GM12874 (cell line): ENCODE results near the gene TRPV6.

Source experiments
- TF ChIP-seq, protein P1 (sequence below): IDR thresholded peaks from 2 replicates; pipeline ENCODE4 v1.5.1; 2011; ENCODE audit warnings: low read depth, mild to moderate bottlenecking, control low read depth, low read length, moderate library complexity; ENCODE audit not compliant: insufficient read depth

Gene TRPV6

DNA sequence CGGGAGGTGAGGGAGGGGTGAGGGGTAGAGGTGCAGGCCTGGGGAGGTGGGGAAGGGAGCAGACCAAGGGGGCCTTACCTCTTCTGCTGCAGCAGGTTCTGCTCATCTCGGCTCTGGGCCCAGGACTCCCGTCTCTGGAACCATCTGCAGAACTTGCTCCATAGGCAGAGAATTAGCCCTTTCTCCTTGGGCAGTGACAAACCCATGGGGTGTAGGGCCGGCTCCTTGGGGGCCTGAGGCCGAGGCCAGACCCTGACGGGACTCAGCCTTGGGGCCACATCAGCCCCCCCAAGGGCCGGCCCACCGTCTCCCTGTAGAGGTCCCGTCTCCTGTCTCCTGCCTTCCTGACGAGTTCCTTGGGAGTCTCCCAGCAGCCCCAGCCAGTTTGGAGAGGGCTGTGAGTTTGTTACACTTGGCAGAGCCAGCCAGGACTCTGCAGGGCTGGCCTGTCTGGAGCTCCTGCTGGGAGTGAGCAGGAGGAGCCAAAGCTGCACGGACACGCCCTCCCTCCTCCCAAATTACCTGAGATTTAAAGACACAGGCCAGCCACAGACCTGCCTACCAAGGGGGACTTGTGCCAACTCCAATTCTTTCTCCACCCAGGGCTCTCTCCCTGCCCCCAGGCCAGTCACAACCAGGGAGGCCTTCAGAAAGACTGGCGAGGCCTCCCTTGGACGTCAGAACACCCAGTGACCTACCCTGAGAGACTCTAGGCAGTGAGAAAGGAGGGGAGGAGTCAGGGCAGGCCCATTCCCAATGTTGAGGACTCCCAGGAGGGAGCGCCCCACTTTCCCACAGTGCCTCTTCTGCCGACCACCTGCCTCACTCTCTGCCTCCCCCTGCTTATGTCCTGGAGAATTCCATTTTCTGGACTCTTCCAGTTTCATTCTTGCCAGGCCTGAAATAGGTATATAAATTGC, at the start of gene TRPV6:
Gene TRPV6, minus strand, starts transcription at position 435 of the 920 bp plus-strand sequence.
- TF ChIP-seq, protein P1, sequence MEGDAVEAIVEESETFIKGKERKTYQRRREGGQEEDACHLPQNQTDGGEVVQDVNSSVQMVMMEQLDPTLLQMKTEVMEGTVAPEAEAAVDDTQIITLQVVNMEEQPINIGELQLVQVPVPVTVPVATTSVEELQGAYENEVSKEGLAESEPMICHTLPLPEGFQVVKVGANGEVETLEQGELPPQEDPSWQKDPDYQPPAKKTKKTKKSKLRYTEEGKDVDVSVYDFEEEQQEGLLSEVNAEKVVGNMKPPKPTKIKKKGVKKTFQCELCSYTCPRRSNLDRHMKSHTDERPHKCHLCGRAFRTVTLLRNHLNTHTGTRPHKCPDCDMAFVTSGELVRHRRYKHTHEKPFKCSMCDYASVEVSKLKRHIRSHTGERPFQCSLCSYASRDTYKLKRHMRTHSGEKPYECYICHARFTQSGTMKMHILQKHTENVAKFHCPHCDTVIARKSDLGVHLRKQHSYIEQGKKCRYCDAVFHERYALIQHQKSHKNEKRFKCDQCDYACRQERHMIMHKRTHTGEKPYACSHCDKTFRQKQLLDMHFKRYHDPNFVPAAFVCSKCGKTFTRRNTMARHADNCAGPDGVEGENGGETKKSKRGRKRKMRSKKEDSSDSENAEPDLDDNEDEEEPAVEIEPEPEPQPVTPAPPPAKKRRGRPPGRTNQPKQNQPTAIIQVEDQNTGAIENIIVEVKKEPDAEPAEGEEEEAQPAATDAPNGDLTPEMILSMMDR = no peak

DNA sequence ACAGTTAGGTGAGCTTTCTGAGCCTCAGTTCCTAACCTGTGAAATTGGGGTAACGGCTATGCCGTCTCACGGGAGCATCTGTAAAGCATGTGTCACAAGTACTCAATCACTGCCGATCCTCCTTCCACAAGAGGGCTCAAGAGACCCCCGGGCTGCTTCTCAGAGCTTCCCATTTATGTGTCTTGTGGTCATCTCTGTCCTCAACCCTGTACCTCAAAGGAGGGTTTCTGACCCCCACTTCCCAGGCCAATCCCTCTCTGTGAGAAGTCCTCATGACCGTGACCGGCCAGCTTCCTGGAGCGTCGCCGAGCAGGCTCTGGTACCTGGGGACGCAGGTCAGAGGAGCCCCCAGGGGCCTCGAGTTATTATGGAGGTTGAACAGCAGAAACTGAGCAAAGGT, 48.5 kb upstream of the TRPV6 start:
- TF ChIP-seq, protein P1 = no peak

DNA sequence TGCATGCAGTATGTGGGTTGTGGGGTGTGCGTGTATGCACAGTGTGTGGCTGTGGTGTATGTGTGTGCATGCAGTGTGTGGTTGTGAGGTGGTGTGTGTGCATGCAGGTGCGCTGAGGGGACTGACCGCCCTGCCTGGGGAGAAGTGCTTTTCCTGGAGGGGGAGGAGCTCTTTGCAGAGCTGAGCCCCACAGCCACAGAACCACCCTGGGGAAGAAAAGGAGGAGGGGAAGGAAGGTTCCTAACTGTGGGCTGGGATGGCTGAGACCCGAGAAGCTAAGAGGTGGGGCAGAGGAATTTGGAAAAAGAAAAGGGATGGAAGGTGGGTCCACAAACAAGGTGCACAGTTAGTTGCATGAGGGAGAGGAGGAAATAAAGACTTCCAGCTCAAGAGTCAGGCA, 48.1 kb upstream of the TRPV6 start, which contains the start of gene TRPV5:
Gene TRPV5, minus strand, starts transcription at position 123 of the 400 bp plus-strand sequence. CDS start 287 bp downstream, outside the sequence.
- TF ChIP-seq, protein P1 = no peak

DNA sequence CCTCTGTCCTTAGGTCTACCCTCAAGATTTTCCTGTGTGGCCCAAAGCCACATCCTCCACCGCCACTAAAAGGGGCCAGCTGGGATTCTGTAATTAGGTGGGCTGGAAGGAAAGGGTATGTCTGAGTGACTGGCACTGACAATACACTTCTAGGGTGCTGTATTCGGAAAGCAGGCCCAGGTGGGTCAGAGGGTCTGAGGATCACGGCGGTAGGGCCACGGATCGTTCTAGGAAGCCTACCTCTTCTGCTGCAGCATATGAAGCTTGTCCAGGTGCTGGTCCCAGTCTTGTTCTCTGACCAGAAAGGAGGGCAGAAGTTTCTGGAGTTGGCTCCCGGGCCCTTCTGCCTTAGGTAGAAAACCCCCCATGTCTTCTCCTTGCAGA, 47.5 kb upstream of the TRPV6 start:
- TF ChIP-seq, protein P1 = no peak

DNA sequence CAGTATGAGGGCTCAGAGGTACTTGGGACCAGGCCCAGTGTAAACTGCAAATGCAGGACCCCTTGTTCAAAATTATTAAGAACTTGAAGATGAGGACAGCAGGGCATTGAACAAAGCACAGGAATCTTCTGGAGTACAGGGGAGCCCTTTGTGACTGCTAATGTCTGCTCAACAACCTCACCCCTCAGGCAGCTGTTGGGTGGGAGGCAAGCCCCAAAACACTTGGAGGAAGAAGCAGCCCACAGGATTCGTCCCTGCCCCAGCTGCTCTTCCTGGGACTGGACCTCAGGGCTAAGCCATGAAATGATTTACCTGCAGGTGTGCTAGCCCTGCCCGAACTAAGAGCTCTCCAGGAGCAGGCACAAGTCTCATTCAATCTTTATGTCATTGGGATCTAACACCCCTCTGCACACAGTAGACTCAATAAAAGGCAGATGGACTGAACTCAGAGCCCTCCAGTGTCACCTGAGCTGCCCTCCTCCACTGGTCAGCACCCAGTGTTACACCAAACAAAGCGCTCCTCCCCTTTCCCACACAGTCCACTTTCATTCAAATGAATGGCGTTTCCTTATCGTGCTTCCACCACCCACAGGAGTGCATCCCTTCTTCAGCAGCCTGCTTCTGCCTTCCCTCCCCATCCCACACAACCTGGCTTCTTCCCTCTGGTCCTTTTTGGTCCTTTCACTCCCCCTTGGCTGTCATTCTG, 47.0 kb upstream of the TRPV6 start:
- TF ChIP-seq, protein P1 = no peak

DNA sequence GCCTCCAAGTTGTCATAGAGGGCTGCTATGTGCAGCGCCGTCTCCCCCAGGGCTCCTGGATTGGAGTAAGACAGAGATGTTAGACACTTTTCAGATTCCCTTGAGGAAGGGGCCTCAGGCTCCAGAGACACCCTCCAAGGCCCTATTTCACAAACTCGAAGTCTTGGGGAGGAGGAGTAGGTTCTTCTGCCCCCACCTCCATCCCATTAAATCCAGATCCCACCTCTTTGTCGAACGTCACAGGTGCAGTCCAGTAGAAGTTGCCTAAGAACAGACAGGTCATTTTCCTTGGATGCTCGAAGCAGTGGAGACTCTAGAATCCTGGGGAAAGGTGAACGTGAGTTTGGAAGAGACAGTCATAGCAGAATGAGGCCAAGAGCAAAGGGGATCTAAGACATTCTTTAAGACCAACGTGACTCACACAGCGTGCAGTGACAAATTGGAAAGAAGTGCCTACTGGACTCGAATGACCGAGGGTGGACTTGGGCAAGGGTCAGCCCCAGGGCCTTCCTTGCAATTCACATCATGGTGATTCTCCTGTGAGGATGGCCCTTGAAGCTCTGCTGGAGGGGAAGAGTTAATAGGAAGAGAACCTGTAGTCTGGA, 44.7 kb upstream of the TRPV6 start:
- TF ChIP-seq, protein P1 = no peak

DNA sequence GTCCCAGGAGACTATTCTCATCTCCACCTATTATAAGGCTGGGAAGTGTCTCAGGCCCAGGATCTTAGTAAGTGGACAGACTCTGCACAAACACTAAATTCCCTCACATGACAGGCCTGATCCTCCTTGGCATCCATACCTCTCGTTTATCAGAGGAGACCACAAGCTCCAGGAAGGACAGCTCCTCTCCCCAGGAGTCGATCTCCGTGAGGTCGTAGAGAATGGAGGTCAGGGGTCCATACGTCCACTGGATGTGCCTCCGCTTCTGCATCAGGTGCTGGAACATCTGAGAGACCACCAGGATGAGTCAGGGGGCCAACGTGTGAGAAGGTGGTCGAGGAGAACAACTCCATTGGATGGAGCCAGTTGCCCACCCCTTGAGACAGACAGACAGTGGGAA, 42.4 kb upstream of the TRPV6 start:
- TF ChIP-seq, protein P1 = no peak
